Neural cell (in vitro differentiated cells): Measurements from ENCODE around the gene S1PR1.
A peak's percentile ranks its signal among the peaks of the same experiment; 100 is the strongest.

ENCODE experiments used
- EP300 ChIP-seq: fragments of 450-650 bp; conservative IDR thresholded peaks from 2 replicates; pipeline ENCODE4 v1.6.1; 2014; ENCODE audit warnings: antibody characterized with exemption, mild to moderate bottlenecking, moderate library complexity; ENCODE audit not compliant: poor library complexity, severe bottlenecking
- EZH2 ChIP-seq: fragments of 200-600, 300-800 bp; shearing (Covaris generic), sonication (generic); IDR thresholded peaks from 2 replicates; pipeline ENCODE4 v1.6.1; 2014; ENCODE audit warnings: antibody characterized with exemption, low read length, borderline replicate concordance, mild to moderate bottlenecking; ENCODE audit not compliant: insufficient read depth, poor library complexity, severe bottlenecking
- POLR2AphosphoS5 ChIP-seq: IDR thresholded peaks from 2 replicates; pipeline ENCODE4 v1.6.1; 2012
- RAD21 ChIP-seq: fragments of 450-650 bp; conservative IDR thresholded peaks from 2 replicates; pipeline ENCODE4 v1.6.1; 2014; ENCODE audit warnings: antibody characterized with exemption, mild to moderate bottlenecking, moderate library complexity
- TAF1 ChIP-seq: IDR thresholded peaks from 2 replicates; pipeline ENCODE4 v1.6.1; 2012; ENCODE audit warnings: low read depth
- TF ChIP-seq, protein P1 (sequence below): fragments of 450-650 bp; IDR thresholded peaks from 2 replicates; pipeline ENCODE4 v1.5.1; 2014; ENCODE audit warnings: antibody characterized with exemption, mild to moderate bottlenecking, moderate library complexity; ENCODE audit not compliant: poor library complexity, severe bottlenecking
- TF ChIP-seq, protein P2 (sequence below): IDR thresholded peaks from 2 replicates; pipeline ENCODE4 v1.6.1; 2012; ENCODE audit warnings: borderline replicate concordance

DNA sequence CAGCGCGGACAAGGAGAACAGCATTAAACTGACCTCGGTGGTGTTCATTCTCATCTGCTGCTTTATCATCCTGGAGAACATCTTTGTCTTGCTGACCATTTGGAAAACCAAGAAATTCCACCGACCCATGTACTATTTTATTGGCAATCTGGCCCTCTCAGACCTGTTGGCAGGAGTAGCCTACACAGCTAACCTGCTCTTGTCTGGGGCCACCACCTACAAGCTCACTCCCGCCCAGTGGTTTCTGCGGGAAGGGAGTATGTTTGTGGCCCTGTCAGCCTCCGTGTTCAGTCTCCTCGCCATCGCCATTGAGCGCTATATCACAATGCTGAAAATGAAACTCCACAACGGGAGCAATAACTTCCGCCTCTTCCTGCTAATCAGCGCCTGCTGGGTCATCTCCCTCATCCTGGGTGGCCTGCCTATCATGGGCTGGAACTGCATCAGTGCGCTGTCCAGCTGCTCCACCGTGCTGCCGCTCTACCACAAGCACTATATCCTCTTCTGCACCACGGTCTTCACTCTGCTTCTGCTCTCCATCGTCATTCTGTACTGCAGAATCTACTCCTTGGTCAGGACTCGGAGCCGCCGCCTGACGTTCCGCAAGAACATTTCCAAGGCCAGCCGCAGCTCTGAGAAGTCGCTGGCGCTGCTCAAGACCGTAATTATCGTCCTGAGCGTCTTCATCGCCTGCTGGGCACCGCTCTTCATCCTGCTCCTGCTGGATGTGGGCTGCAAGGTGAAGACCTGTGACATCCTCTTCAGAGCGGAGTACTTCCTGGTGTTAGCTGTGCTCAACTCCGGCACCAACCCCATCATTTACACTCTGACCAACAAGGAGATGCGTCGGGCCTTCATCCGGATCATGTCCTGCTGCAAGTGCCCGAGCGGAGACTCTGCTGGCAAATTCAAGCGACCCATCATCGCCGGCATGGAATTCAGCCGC, 2.5 kb downstream of the S1PR1 start:
- TF ChIP-seq, protein P1, sequence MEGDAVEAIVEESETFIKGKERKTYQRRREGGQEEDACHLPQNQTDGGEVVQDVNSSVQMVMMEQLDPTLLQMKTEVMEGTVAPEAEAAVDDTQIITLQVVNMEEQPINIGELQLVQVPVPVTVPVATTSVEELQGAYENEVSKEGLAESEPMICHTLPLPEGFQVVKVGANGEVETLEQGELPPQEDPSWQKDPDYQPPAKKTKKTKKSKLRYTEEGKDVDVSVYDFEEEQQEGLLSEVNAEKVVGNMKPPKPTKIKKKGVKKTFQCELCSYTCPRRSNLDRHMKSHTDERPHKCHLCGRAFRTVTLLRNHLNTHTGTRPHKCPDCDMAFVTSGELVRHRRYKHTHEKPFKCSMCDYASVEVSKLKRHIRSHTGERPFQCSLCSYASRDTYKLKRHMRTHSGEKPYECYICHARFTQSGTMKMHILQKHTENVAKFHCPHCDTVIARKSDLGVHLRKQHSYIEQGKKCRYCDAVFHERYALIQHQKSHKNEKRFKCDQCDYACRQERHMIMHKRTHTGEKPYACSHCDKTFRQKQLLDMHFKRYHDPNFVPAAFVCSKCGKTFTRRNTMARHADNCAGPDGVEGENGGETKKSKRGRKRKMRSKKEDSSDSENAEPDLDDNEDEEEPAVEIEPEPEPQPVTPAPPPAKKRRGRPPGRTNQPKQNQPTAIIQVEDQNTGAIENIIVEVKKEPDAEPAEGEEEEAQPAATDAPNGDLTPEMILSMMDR = peak; percentile 18
- TF ChIP-seq, protein P2, sequence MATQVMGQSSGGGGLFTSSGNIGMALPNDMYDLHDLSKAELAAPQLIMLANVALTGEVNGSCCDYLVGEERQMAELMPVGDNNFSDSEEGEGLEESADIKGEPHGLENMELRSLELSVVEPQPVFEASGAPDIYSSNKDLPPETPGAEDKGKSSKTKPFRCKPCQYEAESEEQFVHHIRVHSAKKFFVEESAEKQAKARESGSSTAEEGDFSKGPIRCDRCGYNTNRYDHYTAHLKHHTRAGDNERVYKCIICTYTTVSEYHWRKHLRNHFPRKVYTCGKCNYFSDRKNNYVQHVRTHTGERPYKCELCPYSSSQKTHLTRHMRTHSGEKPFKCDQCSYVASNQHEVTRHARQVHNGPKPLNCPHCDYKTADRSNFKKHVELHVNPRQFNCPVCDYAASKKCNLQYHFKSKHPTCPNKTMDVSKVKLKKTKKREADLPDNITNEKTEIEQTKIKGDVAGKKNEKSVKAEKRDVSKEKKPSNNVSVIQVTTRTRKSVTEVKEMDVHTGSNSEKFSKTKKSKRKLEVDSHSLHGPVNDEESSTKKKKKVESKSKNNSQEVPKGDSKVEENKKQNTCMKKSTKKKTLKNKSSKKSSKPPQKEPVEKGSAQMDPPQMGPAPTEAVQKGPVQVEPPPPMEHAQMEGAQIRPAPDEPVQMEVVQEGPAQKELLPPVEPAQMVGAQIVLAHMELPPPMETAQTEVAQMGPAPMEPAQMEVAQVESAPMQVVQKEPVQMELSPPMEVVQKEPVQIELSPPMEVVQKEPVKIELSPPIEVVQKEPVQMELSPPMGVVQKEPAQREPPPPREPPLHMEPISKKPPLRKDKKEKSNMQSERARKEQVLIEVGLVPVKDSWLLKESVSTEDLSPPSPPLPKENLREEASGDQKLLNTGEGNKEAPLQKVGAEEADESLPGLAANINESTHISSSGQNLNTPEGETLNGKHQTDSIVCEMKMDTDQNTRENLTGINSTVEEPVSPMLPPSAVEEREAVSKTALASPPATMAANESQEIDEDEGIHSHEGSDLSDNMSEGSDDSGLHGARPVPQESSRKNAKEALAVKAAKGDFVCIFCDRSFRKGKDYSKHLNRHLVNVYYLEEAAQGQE = no peak
- TF ChIP-seq EZH2 = no peak
- TF ChIP-seq POLR2AphosphoS5 = no peak
- no peak for TF ChIP-seq TAF1
- TF ChIP-seq EP300 = no peak
- no peak for TF ChIP-seq RAD21
